Stimulated activated CD4-positive, alpha-beta T cell treated with anti-CD3 and anti-CD28 coated beads, Interleukin-2, amount 100 ng/mL, for 4 hours (primary cell): ENCODE measurements around the gene PNKP.
"Not testable (repeated sequence)": the region's sequence is repeated elsewhere in the genome, so short reads cannot be mapped to it uniquely, and the experiment has no call there.

ENCODE experiments used
- DNase-seq: peaks from one replicate; pipeline ENCODE4 v3.0.0-alpha.2; 2020; ENCODE audit warnings: low read depth

The PNKP gene

GRCh38 chr19:49845414-49845813, 22.0 kb downstream of the PNKP start:
- no peak for DNase-seq

- DNase-seq: no peak
These were observed 23.0 kb downstream of the PNKP start for GRCh38 chr19:49844138-49845095.

GRCh38 chr19:49843265-49843664, 24.1 kb downstream of the PNKP start:
- no peak for DNase-seq

DNA sequence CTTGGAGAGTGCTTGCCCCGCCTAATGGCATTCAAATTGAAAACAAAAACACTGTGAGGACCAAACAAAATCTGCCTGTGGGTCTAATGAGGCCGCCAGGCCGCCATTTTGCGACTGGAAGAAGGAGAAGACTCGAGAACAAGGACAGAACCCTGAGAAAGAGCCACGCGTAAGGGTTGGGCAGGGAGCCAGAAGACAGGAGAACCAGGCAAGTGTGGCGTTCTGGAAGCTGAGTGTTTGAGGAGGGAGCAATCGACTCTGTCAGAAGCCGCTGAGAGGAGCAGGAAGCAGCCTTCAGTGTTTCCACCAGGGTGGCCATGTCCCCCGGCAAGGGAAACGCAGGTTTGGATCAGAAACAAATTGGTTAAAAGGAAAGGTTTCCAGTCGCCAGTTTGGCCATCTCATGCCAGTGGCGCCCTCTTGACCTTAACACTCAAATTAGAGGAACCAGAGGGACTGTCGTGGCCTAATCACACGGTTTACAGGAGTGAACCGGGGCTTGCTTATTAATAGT, 26.6 kb downstream of the PNKP start:
- DNase-seq: no peak

- DNase-seq: no peak
These were observed 27.1 kb downstream of the PNKP start for GRCh38 chr19:49840321-49840720.

- DNase-seq: no peak
These were observed 27.7 kb downstream of the PNKP start for GRCh38 chr19:49839713-49840112.

GRCh38 chr19:49838885-49839588, 28.3 kb downstream of the PNKP start:
- DNase-seq: no peak

GRCh38 chr19:49837425-49837824, 30.0 kb downstream of the PNKP start:
- no peak for DNase-seq

GRCh38 chr19:49837009-49837310, 30.4 kb downstream of the PNKP start:
- no peak for DNase-seq

DNA sequence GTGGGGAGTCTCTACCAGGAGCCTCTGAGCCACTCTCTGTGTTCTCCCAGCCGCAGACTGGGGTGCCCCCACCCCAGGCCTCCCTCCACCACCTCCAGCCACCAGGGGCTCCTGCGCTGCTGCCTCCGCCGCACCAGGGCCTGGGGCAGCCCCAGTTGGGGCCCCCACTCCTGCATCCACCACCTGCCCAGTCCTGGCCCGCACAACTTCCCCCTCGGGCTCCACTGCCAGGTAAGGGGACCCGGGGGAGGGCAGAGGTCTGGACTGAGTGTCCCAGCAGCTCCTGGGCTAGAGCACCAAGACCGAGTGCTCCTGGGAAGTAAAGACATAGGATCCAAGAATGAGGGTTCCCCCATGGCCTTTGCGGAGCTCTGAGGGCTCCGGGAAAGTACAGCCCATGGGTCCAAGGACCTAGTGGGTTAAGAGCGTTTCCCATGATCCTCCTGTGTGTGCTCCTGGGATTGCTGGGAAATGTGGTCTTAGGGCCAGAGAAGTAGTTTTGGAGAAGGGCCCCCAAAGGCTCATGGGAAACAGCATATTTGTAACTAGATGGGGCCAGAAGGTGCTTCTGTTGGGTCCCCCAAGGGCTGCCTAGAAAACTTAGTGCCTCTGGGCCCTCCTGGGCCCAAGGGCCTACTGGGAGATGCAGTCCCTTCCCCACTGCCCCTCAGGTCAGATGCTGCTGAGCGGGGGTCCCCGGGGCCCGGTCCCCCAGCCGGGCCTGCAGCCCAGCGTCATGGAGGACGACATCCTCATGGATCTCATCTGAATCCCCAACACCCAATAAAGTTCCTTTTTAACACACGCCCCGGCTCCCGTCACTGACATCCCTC, 31.0 kb downstream of the PNKP start:
- no peak for DNase-seq

GRCh38 chr19:49835562-49835961, 31.8 kb downstream of the PNKP start:
- no peak for DNase-seq

- DNase-seq: no peak
These were observed 33.8 kb downstream of the PNKP start for GRCh38 chr19:49833599-49833998.

- DNase-seq: no peak
These were observed 34.8 kb downstream of the PNKP start for GRCh38 chr19:49832556-49832955.

GRCh38 chr19:49831592-49831991, 35.8 kb downstream of the PNKP start:
- DNase-seq: no peak

GRCh38 chr19:49830766-49831165, 36.6 kb downstream of the PNKP start:
- DNase-seq: no peak

DNA sequence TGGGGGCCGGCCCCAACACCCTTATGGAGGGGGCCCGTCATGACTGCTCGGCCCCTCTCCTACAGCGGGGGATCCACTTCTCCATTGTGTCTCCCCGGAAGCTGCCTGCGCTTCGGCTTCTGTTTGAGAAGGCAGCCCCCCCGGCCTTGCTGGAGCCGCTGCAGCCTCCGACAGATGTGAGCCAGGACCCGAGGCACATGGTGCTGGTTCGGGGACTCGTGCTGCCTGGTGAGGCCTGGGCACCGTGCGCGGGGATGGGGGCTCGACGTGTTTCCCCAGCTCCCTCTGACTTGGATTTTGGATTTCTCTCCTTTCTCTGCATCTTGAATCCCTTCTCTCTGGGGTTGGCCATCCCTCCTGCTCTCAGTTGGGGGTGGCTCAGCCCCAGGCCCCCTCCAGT, 37.7 kb downstream of the PNKP start:
- no peak for DNase-seq

DNA sequence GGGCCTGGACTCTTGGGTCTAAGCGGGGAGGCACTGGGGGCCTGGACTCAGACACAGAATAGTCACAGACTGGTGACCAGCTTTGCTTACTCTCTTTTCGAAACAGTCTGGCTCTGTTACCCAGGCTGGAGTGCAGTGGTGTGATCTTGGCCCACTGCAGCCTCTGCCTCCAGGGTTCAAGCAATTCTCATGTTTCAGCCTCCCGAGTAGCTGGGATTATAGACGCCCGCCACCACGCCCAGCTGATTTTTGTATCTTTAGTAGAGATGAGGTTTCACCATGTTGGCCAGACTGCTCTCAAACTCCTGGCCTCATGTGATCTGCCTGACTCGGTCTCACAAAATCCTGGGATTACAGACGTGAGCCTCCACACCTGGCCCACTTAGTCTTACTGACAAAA, 38.2 kb downstream of the PNKP start:
- no peak for DNase-seq

DNA sequence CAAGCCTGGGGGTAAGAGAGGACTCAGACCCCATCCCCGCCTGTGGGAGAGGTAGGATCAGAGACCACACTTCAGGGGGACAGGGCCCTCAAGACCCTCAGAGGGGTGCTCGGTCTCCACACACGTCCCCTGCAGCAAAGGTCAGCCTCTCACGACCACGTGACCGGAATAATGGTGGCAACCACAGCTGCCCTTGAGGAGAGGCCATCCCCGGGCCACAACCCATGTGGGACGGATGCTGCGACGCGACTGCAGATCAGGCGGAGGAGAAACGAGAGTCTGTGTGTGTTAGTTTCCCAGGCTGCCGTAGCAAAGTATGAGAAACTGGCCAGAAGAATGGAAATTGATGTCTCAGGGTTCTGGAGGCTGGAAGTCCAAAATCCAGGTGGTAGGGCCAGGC, 40.3 kb downstream of the PNKP start:
- no peak for DNase-seq

- DNase-seq: no peak
These were observed 42.7 kb downstream of the PNKP start for GRCh38 chr19:49824662-49825061.

DNA sequence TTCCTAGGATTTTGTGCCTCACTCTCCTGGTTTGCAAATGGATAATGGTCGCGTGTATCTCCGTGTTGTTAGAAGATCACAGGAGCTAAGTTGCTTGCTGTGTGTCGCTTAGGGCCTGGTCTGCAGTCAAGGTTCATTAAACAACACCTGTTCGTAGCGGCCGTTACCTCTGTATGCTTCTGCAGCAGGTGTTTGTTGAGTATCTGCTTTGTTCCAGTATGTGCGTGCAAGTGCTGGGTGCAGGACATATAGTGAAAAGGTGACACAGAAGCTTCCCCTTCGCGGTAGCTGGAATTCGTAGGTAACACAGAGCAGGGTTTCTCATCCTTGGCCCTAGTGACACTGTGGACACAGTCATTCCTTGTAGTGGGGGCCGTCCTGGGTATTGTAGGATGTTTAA, 43.9 kb downstream of the PNKP start:
- no peak for DNase-seq

DNA sequence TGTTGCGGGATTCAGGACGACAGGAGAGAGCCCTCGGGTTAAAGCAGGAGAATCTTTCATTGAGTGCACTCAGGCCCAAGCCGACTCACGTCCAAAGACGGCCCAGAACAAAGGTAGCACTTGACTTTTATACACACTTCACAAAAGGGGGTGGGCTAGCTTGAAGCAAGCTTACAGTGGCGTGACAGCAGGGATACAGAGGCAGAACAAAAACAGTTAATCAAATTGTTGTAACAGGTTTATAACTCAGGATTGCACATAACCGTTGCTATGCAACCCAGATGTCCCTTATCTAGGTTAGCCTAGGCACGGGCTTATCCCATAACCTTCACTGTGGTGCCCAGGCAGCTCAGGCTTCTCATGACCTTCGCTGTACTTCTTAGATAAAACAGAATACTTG, 47.3 kb downstream of the PNKP start:
- no peak for DNase-seq

GRCh38 chr19:49819452-49820115, 47.8 kb downstream of the PNKP start:
- DNase-seq: not testable (repeated sequence)
